LNCaP clone FGC (cell line): ENCODE measurements around the gene DLST.

Source experiments
- DNase-seq: peaks from one replicate; pipeline ENCODE4 v3.0.0-alpha.2; 2011; ENCODE audit warnings: low read depth
- H3K4me3 ChIP-seq: 2 replicates; pipeline ENCODE4 v1.5.1; 2011; ENCODE audit warnings: mild to moderate bottlenecking, low read depth, low read length, control low read depth
- CTCF ChIP-seq: IDR thresholded peaks from 2 replicates; pipeline ENCODE4 v1.5.1; 2012; ENCODE audit warnings: mild to moderate bottlenecking; ENCODE audit not compliant: control insufficient read depth, insufficient read depth; ENCODE audit errors: extremely low read depth

Gene DLST

DNA sequence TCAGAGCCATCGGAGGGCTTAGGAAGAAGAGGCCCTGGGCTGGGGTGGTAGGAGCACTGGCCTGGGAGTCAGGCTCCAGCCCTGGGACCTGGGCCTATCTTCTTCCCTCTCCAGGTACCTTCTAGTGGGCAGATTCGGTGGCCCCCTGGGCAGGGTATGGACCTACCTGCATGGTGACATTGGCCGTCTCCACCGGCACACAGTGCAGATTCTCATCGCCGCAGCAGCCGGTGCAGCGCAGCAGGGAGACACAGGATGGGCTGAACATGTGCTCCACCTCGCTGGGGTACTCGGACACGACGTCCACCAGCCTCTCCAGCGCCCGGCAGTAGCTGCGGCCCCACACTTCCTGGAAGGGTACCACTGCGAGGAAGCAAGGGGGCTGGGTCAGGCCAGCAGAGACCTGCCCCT, 67.5 kb downstream of the DLST start:
- no peak for TF ChIP-seq CTCF
- DNase-seq, result no peak
- H3K4me3 ChIP-seq, result no peak overlapping the region

DNA sequence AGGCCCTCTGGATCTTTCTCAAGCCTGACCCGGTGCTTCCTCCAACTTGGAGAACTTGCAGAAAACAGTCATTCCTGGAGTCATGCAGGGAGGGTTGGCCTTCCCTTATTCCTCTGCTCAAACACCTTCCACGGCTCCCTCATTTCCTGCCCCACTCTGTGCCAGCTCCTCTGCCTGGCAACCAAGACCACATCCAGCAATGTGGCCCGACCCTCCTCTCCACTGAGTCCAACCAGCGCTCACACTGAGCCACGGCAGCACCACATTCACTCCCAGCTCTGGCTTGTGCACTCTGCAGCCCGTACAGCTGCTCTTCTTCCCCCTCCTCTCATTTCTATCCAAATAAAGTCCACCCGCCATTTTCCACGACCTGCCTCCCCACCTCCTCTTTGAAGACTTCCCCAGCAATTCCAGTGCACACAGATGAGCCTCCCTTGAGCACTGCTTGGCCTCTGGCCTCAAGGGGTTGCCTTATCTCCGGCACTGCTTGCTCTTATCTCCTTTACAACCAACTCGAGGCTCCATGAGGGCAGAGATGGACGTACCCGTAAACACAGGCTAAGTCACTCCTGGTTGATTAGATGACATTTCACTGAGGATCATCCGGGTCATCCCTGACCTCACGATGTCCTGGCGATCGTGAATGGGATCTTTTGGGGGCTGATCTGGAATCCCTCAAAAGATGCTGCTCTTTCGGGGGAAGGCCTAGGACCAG, 68.3 kb downstream of the DLST start:
- no peak for DNase-seq
- H3K4me3 ChIP-seq, result no peak overlapping the region
- no peak for TF ChIP-seq CTCF

GRCh38 chr14:74950795-74951442, 69.2 kb downstream of the DLST start:
- no peak overlapping the region for H3K4me3 ChIP-seq
- no peak for DNase-seq
- no peak for TF ChIP-seq CTCF

DNA sequence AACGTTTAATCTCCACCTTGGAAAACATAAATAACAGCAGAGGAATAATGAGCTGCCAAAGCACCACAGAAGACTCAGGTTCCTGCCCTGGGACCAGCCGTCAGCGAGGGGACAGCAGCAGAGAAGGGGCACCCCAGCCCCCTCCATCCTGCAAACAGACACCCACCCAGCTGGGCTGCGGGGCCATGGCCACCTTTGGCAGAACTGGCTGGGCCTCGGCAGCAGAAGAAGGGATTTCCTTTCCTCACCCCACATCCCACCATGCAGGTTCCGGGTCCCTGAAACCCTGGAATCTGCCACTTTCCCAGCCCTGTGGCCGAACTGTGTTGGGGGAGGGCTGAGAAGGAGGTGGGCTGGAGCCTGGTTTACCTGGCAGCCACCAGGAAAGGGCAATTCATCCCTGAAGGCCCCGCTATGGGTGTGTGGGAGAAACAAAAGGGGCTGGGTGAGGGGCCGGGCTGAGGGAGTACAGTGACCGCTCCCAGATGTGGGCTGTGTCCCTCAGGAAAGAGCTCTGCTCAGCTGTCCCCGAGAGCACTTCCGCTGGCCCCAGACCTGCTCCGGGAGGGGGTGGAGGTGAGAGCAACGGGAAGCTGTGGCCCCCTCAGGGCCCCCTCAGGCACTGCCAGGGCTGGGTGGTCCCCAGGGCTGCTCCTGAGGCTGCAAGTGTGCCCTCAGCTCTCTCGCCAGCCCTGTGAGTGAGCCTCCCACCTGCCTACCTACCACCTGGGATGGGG, 69.9 kb downstream of the DLST start:
- no peak for DNase-seq
- H3K4me3 ChIP-seq, result no peak overlapping the region
- TF ChIP-seq CTCF, result no peak

DNA sequence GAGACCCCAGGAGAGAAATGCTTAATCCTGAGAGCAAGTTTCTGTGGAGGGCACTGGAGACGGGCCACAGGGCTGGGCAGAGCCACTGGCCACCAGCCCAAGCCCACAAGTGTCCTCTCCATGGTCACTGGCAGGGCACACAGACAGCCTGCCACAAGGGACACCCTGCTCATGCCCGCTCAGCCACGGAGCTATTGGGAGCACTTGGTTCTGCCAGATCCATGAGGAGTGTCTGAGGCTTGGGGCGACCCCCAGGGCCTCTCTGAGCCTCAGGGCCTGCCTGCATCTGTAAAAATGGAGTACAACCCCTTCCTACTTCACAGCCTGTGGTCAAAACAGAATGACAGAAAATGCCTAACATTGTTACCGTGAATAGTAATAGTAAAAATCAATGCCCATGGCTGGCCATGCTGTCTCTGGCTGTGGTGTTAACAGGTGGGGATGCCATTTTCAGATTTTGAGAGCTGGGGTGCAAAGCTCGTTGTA, 70.5 kb downstream of the DLST start:
- TF ChIP-seq CTCF, result no peak
- DNase-seq, result no peak
- no peak overlapping the region for H3K4me3 ChIP-seq

- no peak for DNase-seq
- no peak for TF ChIP-seq CTCF
- no peak overlapping the region for H3K4me3 ChIP-seq
Observed at GRCh38 chr14:74952697-74953484, 71.2 kb downstream of the DLST start.
